ENCODE results near the gene ZNF200. TPM values are rescaled to one million over a fixed set of nuclear protein-coding genes. Genes with fewer than 3 reads are reported as not detected.

ZNF200 gene
- total and polyA plus RNA-seq, 2 of the 13 experiments (the other 11 are each of a cell fraction or from before 2014, with no cell fraction given) = 3.5 to 16.5 TPM

- TF ChIP-seq ZNF577 (CRISPR knock-in tag; IDR thresholded peaks at IDR 0.05; ENCODE audit: borderline replicate concordance, low read depth) = no peak
- TF ChIP-seq ZNF275 (CRISPR knock-in tag; IDR thresholded peaks at IDR 0.05; ENCODE audit: borderline replicate concordance) = no peak
- TF ChIP-seq SETDB1 (CRISPR knock-in tag; IDR thresholded peaks at IDR 0.05; ENCODE audit: borderline replicate concordance) = no peak
- TF ChIP-seq ATF3 (CRISPR knock-in tag; IDR thresholded peaks at IDR 0.05) = no peak
- peak; percentile 55; the same call in 1 of the 2 replicates for TF ChIP-seq IRF2 (CRISPR knock-in tag; IDR thresholded peaks at IDR 0.05)
- no peak for TF ChIP-seq KDM4B (CRISPR knock-in tag; IDR thresholded peaks at IDR 0.05)
- TF ChIP-seq ZC3H13 (CRISPR knock-in tag; IDR thresholded peaks at IDR 0.05) = no peak
- no peak for TF ChIP-seq HHEX (CRISPR knock-in tag; IDR thresholded peaks at IDR 0.05)
- no peak for TF ChIP-seq KAT7 (CRISPR knock-in tag; IDR thresholded peaks at IDR 0.05; ENCODE audit: borderline replicate concordance)
- TF ChIP-seq MBD4 (IDR thresholded peaks at IDR 0.05; ENCODE audit: borderline replicate concordance, low read length) = no peak
- peak; percentile 5; the same call in 1 of the 2 replicates for TF ChIP-seq ZSCAN25 (CRISPR knock-in tag; IDR thresholded peaks at IDR 0.05)
- no peak for TF ChIP-seq KLF6 (CRISPR knock-in tag; IDR thresholded peaks at IDR 0.05)
- peak; percentile 15 for TF ChIP-seq XRCC5 (optimal IDR thresholded peaks at IDR 0.05; ENCODE audit: low read length)
- no peak for TF ChIP-seq SNRNP70 (IDR thresholded peaks at IDR 0.05; ENCODE audit: low read depth, low read length)
- no peak for TF ChIP-seq FOXJ3 (CRISPR knock-in tag; IDR thresholded peaks at IDR 0.05; ENCODE audit: borderline replicate concordance)
- no peak for TF ChIP-seq ZNF460 (CRISPR knock-in tag; IDR thresholded peaks at IDR 0.05; ENCODE audit: borderline replicate concordance)
- TF ChIP-seq FOXO1 (CRISPR knock-in tag; IDR thresholded peaks at IDR 0.05) = no peak
- TF ChIP-seq ZNF513 (CRISPR knock-in tag; conservative IDR thresholded peaks at IDR 0.05) = no peak
- no peak for TF ChIP-seq MZF1 (CRISPR knock-in tag; IDR thresholded peaks at IDR 0.05; ENCODE audit: borderline replicate concordance)
- no peak for TF ChIP-seq GPN1 (CRISPR knock-in tag; IDR thresholded peaks at IDR 0.05; ENCODE audit: borderline replicate concordance)
- no peak for TF ChIP-seq MXD1 (CRISPR knock-in tag; IDR thresholded peaks at IDR 0.05)
Measured at GRCh38 chr16:3188925-3189825, 45.8 kb downstream of the ZNF200 start (continued).

Data from HepG2 (cell line).